ENCODE measurements around the gene PRG3. TPM values are rescaled to one million over a fixed set of nuclear protein-coding genes. Genes with fewer than 3 reads are reported as not detected.

The PRG3 gene
- total and polyA plus RNA-seq, 2 of the 13 experiments (the other 11 are each of a cell fraction or from before 2014, with no cell fraction given): not detected

DNA sequence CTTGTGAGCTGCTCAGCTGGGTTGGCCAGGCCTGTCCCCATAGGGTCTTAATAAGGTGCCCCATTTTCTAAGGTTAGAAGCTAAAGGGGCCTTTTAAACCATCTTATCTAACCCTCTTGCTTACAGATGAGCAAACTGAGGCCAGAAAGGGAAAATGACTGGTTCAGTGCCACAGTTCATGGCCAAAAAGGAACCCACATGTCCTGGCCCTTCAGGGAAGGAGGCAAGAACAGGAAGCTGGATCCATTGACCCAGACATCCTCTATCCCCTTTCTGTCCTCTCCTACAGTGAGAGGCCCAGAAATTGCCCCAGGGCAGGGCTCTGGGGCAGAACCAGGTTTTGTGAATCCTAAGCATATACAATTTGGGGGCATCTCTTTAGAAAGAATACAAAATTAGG lies 10.0 kb downstream of the PRG3 start (continued):
- TF ChIP-seq IRF9 (CRISPR knock-in tag; IDR thresholded peaks at IDR 0.05; ENCODE audit: borderline replicate concordance) (no peak), MLLT10 (CRISPR knock-in tag; IDR thresholded peaks at IDR 0.05) (no peak)

- H3K27me3 ChIP-seq (ENCODE audit: control insufficient read depth in 1 of 2, insufficient read depth in 2 of 2, low read length in 2 of 2): peaks cover 3 to 23% of the 10 kb centered on the region in 2 experiments
- H3K36me3 ChIP-seq (replicated peaks in 1 of 2; ENCODE audit: control insufficient read depth in 1 of 2, insufficient read depth in 2 of 2, low read length in 2 of 2): no peaks in the 10 kb centered on the region
- intact Hi-C loops (cut with micrococcal nuclease; ENCODE audit: unreplicated experiment): no loop called here
- BruUV-seq (replicated peaks): no TSS peak
- H2AFZ ChIP-seq (ENCODE audit: low read length): no peak overlapping the region
- H3K4me2 ChIP-seq (ENCODE audit: low read depth, low read length): no peak overlapping the region
- CTCF ChIA-PET (ENCODE audit: low intra/inter-chr PET ratio, low total read pairs): no interaction called here
- H3K9me3 ChIP-seq (ENCODE audit: low read length): no peaks in the 10 kb centered on the region
- no peaks in the 10 kb centered on the region for H3K79me2 ChIP-seq (ENCODE audit: insufficient read depth, low read length)
- H4K20me1 ChIP-seq (ENCODE audit: insufficient read depth, low read length): no peaks in the 10 kb centered on the region
- no peaks in the 10 kb centered on the region for H3K4me1 ChIP-seq (ENCODE audit: insufficient read depth, low read length)
- H3K4me3 ChIP-seq (replicated peaks in 1 of 3; ENCODE audit: insufficient read depth in 1 of 3, low read depth in 2 of 3, low read length in 3 of 3): no peak overlapping the region
- ATAC-seq: no peak
- no peak overlapping the region for H3K27ac ChIP-seq (ENCODE audit: extremely low read length, insufficient read depth, low read length)
- 45% methylated on average over 7 of the region's 7 CpGs for WGBS (ENCODE audit: low lambda C conversion rate)
- no peak overlapping the region for H3K9ac ChIP-seq (ENCODE audit: insufficient read depth, low read depth, low read length)
- FAIRE-seq: no peak
- DNase-seq (ENCODE audit: low spot score): no peak
- no peak for TF ChIP-seq ZNF615 (CRISPR knock-in tag; IDR thresholded peaks at IDR 0.05; ENCODE audit: borderline replicate concordance)
- TF ChIP-seq REL (CRISPR knock-in tag; conservative IDR thresholded peaks at IDR 0.05): no peak
- no peak for TF ChIP-seq MBD4 (IDR thresholded peaks at IDR 0.05; ENCODE audit: borderline replicate concordance, low read length)
- TF ChIP-seq PRPF4 (IDR thresholded peaks at IDR 0.05; ENCODE audit: low read depth, low read length, poor library complexity, severe bottlenecking): no peak
- TF ChIP-seq ZNF878 (CRISPR knock-in tag; IDR thresholded peaks at IDR 0.05): no peak
- TF ChIP-seq MXD3 (CRISPR knock-in tag; IDR thresholded peaks at IDR 0.05): no peak
- no peak for TF ChIP-seq ZNF44 (CRISPR knock-in tag; IDR thresholded peaks at IDR 0.05)
- TF ChIP-seq ZNF713 (CRISPR knock-in tag; IDR thresholded peaks at IDR 0.05): no peak
- no peak for TF ChIP-seq CBX1 (IDR thresholded peaks at IDR 0.05; ENCODE audit: low read depth)
- TF ChIP-seq NONO (IDR thresholded peaks at IDR 0.05): no peak
- TF ChIP-seq NONO (CRISPR knock-in tag; conservative IDR thresholded peaks at IDR 0.05): no peak
- TF ChIP-seq, protein P1, sequence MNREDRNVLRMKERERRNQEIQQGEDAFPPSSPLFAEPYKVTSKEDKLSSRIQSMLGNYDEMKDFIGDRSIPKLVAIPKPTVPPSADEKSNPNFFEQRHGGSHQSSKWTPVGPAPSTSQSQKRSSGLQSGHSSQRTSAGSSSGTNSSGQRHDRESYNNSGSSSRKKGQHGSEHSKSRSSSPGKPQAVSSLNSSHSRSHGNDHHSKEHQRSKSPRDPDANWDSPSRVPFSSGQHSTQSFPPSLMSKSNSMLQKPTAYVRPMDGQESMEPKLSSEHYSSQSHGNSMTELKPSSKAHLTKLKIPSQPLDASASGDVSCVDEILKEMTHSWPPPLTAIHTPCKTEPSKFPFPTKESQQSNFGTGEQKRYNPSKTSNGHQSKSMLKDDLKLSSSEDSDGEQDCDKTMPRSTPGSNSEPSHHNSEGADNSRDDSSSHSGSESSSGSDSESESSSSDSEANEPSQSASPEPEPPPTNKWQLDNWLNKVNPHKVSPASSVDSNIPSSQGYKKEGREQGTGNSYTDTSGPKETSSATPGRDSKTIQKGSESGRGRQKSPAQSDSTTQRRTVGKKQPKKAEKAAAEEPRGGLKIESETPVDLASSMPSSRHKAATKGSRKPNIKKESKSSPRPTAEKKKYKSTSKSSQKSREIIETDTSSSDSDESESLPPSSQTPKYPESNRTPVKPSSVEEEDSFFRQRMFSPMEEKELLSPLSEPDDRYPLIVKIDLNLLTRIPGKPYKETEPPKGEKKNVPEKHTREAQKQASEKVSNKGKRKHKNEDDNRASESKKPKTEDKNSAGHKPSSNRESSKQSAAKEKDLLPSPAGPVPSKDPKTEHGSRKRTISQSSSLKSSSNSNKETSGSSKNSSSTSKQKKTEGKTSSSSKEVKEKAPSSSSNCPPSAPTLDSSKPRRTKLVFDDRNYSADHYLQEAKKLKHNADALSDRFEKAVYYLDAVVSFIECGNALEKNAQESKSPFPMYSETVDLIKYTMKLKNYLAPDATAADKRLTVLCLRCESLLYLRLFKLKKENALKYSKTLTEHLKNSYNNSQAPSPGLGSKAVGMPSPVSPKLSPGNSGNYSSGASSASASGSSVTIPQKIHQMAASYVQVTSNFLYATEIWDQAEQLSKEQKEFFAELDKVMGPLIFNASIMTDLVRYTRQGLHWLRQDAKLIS (CRISPR knock-in tag; IDR thresholded peaks at IDR 0.05): no peak
- no peak for TF ChIP-seq ZFP41 (CRISPR knock-in tag; IDR thresholded peaks at IDR 0.05; ENCODE audit: borderline replicate concordance)
- TF ChIP-seq IKZF5 (CRISPR knock-in tag; IDR thresholded peaks at IDR 0.05): no peak
- in situ Hi-C loops (cut with HindIII; ENCODE audit: extremely low pct_ligation_motif_present, low pct_unique_long_range_greater_than_20kb): no loop called here
- POLR2A ChIA-PET: no interaction called here
Observed at GRCh38 chr11:57370251-57370650, 10.7 kb downstream of the PRG3 start.

Measured in HepG2 (cell line).